Stimulated activated CD4-positive, alpha-beta T cell treated with anti-CD3 and anti-CD28 coated beads, Interleukin-12 subunit alpha, Interleukin-12 subunit beta, amount 100 ng/mL, for 24 hours (primary cell): ENCODE data around the gene LMF1.
A peak's percentile ranks its signal among the peaks of the same experiment; 100 is the strongest.
"Not testable (repeated sequence)": the region's sequence is repeated elsewhere in the genome, so short reads cannot be mapped to it uniquely, and the experiment has no call there.

Experiments used
- DNase-seq, 2 experiments: peaks; one replicate each; pipeline ENCODE4 v3.0.0-alpha.2; 2020; ENCODE audit warnings: low read depth in 2 of 2

LMF1 gene

GRCh38 chr16:970386-970765 is 408 bp downstream of the LMF1 start:
- no peak for DNase-seq

GRCh38 chr16:969508-970385 is 1.0 kb downstream of the LMF1 start:
- no peak for DNase-seq

- DNase-seq = no peak
Observed at GRCh38 chr16:968620-969019, 2.2 kb downstream of the LMF1 start.

GRCh38 chr16:967546-968295 is 3.1 kb downstream of the LMF1 start:
- DNase-seq = no peak

- DNase-seq = no peak
Observed at GRCh38 chr16:967077-967541, 3.7 kb downstream of the LMF1 start.

- DNase-seq = no peak
Observed at GRCh38 chr16:966505-966904, 4.3 kb downstream of the LMF1 start.

GRCh38 chr16:966035-966434 is 4.7 kb downstream of the LMF1 start:
- DNase-seq = no peak

GRCh38 chr16:965487-965886 is 5.3 kb downstream of the LMF1 start:
- no peak for DNase-seq

GRCh38 chr16:965036-965395 is 5.8 kb downstream of the LMF1 start:
- no peak for DNase-seq

- peak in 1 of 2 experiments; percentile 45 for DNase-seq
Observed at GRCh38 chr16:964356-965035, 6.3 kb downstream of the LMF1 start.

- DNase-seq = no peak
Observed at GRCh38 chr16:963913-964312, 6.9 kb downstream of the LMF1 start.

GRCh38 chr16:962901-963814 is 7.6 kb downstream of the LMF1 start:
- DNase-seq = no peak

GRCh38 chr16:962366-962765 is 8.4 kb downstream of the LMF1 start:
- no peak for DNase-seq

- no peak for DNase-seq
Observed at GRCh38 chr16:959232-960040, 11.3 kb downstream of the LMF1 start.

- DNase-seq = not testable (repeated sequence)
Observed at GRCh38 chr16:955766-956165, 15.0 kb downstream of the LMF1 start.

- not testable (repeated sequence) for DNase-seq
Observed at GRCh38 chr16:953818-954217, 17.0 kb downstream of the LMF1 start.

GRCh38 chr16:952321-952720 is 18.5 kb downstream of the LMF1 start:
- DNase-seq = no peak

- no peak for DNase-seq
Observed at GRCh38 chr16:951660-952301, 19.0 kb downstream of the LMF1 start.

- DNase-seq = not testable (repeated sequence)
Observed at GRCh38 chr16:950733-951573, 19.8 kb downstream of the LMF1 start.
